GM12864 (cell line): Measurements from ENCODE around the gene RAD54L2.
"Not testable (repeated sequence)": the region's sequence is repeated elsewhere in the genome, so short reads cannot be mapped to it uniquely, and the experiment has no call there.

Source experiments
- DNase-seq: peaks from one replicate; pipeline ENCODE4 v3.0.0-alpha.2; 2011; ENCODE audit warnings: low read depth
- H3K4me3 ChIP-seq: 2 replicates; pipeline ENCODE4 v1.5.1; 2011; ENCODE audit warnings: mild to moderate bottlenecking, low read depth, low read length, control low read depth
- TF ChIP-seq, protein P1 (sequence below): IDR thresholded peaks from 2 replicates; pipeline ENCODE4 v1.5.1; 2011; ENCODE audit warnings: low read depth, mild to moderate bottlenecking, moderate library complexity, low read length, control low read depth, inconsistent platforms; ENCODE audit errors: missing control alignments

The RAD54L2 gene

DNA sequence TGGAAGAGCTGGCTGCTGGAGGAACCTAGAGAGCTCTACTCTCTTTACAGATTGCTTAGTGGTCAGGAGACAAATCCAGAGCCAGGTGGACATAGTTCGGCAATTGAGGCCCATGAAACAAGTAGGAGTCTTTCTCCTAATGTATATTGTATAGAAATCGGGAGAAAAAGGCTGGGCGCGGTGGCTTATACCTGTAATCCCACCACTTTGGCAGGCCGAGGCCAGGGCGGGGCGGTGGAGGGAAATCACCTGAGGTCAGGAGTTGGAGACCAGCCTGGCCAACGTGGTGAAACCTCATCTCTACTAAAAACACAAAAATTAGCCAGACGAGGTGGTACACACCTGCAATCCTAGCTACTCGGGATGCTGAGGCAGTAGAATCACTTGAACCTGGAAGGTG lies 10.8 kb downstream of the RAD54L2 start:
- H3K4me3 ChIP-seq, result no peak overlapping the region
- TF ChIP-seq, protein P1, sequence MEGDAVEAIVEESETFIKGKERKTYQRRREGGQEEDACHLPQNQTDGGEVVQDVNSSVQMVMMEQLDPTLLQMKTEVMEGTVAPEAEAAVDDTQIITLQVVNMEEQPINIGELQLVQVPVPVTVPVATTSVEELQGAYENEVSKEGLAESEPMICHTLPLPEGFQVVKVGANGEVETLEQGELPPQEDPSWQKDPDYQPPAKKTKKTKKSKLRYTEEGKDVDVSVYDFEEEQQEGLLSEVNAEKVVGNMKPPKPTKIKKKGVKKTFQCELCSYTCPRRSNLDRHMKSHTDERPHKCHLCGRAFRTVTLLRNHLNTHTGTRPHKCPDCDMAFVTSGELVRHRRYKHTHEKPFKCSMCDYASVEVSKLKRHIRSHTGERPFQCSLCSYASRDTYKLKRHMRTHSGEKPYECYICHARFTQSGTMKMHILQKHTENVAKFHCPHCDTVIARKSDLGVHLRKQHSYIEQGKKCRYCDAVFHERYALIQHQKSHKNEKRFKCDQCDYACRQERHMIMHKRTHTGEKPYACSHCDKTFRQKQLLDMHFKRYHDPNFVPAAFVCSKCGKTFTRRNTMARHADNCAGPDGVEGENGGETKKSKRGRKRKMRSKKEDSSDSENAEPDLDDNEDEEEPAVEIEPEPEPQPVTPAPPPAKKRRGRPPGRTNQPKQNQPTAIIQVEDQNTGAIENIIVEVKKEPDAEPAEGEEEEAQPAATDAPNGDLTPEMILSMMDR, result no peak
- no peak for DNase-seq

DNA sequence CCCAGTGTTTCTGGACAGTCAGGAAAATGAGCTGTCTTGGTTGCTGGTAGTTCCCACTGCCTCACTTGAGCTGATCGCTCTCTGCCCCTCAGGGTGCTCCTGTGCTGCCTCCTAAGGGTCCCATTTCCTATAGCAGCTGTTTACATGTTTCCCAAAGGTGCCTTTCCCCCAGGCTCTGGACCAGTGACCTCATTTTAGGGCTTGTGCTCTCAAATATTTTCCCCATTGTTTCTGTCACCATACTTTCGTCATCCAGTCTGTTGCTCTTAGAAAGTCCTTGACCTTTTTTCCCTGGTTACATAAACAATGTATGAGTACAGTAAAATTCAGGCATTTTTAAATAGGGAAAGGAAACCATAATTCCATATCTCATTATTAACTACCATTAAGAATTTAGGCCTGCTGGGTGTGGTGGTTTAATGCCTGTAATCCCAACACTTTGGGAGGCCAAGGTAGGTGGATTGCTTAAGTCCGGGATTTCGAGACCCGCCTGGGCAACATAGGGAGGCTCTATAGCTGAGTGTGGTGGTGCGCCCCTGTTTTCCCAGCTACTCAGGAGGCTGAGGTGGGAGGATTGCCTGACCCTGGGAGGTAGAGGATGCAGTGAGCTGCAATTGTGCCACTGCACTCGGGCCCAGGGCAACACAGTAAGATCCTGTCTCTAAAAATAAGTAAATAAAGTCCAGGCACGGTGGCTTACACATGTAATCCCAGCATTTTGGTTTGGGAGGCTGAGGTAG lies 11.7 kb downstream of the RAD54L2 start:
- DNase-seq, result no peak
- TF ChIP-seq, protein P1, result no peak
- H3K4me3 ChIP-seq, result no peak overlapping the region

DNA sequence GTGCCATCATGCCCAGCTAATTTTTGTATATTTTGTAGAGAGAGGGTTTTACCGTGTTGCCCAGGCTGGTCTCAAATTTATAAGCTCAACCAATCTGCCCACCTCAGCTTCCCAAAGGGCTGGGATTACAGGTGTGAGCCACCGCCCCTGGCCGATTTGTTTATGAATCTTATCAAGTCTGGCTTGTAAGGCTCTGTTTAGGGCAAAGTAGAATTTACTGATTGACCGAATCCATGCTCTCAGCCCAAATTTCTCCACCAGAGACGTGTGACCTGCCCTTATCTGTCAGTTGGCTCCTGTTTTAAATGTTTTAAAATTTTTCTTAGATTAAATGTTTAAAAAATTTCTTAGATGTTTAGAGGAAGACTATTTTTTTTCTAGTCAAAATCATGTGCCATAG lies 19.5 kb downstream of the RAD54L2 start:
- TF ChIP-seq, protein P1, result no peak
- no peak overlapping the region for H3K4me3 ChIP-seq
- no peak for DNase-seq

DNA sequence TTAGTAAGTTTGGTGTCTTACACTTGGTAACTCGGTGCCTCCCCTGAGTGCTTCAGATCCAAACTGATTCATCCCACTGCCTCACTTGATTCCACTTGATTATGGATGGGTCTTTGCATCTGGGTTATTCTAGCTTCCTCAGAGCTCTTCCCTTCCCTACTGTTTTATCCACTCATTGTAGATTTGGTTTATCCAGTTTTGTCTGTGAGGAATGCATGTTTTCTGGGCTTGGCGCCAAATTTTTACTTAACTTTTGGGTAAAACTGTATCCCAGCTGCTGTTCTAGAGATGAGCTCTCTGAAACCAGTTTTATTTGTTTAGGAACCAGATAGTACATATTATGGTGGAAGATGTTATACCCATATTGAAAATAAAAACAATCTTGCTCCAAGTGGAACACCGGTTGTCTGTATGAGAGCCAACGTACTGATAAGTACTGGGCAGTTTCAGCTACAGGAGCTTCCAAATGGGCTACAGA lies 20.9 kb downstream of the RAD54L2 start:
- no peak overlapping the region for H3K4me3 ChIP-seq
- TF ChIP-seq, protein P1, result no peak
- no peak for DNase-seq

DNA sequence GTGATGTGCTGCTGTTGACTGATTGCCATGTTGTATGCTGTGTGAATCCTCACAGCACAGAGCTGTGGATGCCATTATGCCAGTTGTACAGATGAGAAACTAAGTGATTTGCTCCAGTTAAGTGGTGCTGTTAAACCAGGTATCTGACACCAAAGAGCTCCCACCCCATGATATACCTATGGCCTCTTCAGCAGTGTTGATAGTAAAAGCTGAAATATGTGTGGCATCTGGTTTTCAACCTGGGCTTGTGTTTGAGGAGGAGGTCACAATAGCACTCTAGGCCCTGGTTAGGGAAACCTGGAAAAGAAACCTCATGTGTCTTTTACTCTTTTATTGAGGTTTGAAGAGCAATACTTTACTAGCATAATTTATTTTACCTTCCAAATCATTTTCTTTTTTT lies 21.4 kb downstream of the RAD54L2 start:
- TF ChIP-seq, protein P1, result no peak

DNA sequence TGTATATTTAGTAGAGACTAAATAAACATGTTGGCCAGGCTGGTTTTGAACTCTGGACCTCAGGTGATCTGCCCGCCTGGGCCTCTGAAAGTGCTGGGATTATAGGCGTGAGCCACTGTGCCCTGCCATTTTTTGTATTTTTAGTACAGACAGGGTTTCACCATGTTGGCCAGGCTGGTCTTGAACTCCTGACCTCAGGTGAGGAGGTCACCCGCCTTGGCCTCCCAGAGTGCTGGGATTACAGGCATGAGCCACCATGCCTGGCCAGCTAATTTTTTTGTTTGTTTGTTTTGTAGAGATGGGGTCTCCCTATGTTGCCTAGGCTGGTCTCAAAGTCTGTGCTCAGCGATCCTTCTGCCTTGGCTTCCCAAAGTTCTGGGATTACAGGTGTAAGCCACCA lies 23.9 kb downstream of the RAD54L2 start:
- DNase-seq, H3K4me3 ChIP-seq: not testable (repeated sequence)

More for the DNA sequence above, 21.4 kb downstream of the RAD54L2 start:
- no peak overlapping the region for H3K4me3 ChIP-seq
- DNase-seq, result no peak

DNA sequence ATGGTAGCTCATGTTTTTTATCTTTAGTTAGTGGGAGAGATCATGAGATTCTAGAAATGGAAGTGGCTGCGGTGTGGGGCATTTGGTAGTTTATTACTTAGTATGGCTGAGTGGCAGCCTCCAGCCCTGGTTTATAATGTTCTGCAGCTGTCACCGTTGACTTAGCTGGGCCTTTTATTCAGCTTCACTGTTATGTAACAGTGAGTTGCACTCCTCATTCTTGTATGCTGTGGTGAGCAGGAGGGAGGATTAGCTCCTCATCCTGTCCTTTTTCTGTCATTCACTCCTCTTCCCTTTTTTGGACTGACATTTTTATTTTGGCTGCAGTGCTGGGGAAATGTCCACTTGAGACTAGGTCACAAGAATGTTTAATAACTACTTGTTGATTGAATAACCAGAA lies 29.5 kb downstream of the RAD54L2 start:
- no peak overlapping the region for H3K4me3 ChIP-seq
- no peak for DNase-seq
- TF ChIP-seq, protein P1, result no peak
